ENCODE data around the gene APLF. TPM values are rescaled to one million over a fixed set of nuclear protein-coding genes. Genes with fewer than 3 reads are reported as not detected.
"Not testable (repeated sequence)": the region's sequence is repeated elsewhere in the genome, so short reads cannot be mapped to it uniquely, and the experiment has no call there.

APLF gene
- total RNA-seq, 1 experiment from 2014 or later, result 4.5 TPM

DNA sequence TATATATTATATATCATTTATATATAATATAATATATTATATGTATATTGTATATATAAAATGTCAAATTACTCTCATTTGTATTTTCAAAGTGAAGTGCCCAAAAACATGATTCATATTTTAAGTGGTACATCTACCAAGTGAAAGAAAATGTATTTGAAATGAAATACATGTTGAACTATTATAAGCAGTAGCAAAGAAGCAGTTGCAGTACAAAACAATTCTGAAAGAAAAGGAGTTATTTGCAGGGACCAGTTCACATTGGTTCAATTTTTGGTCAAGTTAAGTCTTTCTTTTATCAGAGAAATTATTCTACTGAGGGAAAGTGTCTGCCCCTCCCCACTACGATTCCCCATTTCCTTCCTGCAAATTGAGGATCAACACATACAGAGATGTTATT is 51.9 kb downstream of the APLF start:
- H3K36me3 Mint-ChIP-seq (ENCODE audit: insufficient read depth, unreplicated experiment), result no peaks in the 10 kb centered on the region
- CTCF ChIA-PET, result no interaction called here
- H3K27me3 Mint-ChIP-seq (ENCODE audit: unreplicated experiment), result no peaks in the 10 kb centered on the region
- TF ChIP-seq, protein P1, sequence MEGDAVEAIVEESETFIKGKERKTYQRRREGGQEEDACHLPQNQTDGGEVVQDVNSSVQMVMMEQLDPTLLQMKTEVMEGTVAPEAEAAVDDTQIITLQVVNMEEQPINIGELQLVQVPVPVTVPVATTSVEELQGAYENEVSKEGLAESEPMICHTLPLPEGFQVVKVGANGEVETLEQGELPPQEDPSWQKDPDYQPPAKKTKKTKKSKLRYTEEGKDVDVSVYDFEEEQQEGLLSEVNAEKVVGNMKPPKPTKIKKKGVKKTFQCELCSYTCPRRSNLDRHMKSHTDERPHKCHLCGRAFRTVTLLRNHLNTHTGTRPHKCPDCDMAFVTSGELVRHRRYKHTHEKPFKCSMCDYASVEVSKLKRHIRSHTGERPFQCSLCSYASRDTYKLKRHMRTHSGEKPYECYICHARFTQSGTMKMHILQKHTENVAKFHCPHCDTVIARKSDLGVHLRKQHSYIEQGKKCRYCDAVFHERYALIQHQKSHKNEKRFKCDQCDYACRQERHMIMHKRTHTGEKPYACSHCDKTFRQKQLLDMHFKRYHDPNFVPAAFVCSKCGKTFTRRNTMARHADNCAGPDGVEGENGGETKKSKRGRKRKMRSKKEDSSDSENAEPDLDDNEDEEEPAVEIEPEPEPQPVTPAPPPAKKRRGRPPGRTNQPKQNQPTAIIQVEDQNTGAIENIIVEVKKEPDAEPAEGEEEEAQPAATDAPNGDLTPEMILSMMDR (IDR thresholded peaks at IDR 0.05; ENCODE audit: unreplicated experiment), result no peak
- no peak for DNase-seq
- intact Hi-C loops (cut with micrococcal nuclease; ENCODE audit: unreplicated experiment), result no loop called here
- no TSS peak for BruUV-seq (replicated peaks)
- no peak overlapping the region for H3K27ac Mint-ChIP-seq (ENCODE audit: unreplicated experiment)
- H3K4me1 Mint-ChIP-seq (ENCODE audit: low read depth, unreplicated experiment), result peaks cover 8% of the 10 kb centered on the region
- no peak overlapping the region for H3K4me3 Mint-ChIP-seq (ENCODE audit: low read depth, unreplicated experiment)
- no peaks in the 10 kb centered on the region for H3K9me3 Mint-ChIP-seq (ENCODE audit: low read depth, unreplicated experiment)

DNA sequence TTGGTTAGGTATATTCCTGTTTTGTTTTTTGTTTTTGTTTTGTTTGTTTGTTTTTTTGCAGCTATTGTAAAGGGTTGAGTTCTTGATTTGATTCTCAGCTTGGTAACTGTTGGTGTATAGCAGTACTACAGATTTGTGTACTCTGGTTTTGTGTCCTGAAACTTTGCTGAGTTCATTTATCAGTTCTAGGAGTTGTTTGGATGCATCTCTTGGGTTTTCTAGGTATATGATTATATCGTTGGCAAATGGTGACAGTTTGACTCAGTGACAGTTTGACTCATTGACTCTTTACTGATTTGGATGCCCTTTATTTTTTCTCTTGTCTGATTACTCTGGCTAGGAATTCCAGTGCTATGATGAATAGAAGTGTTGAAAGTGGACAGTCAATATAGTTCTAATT is 53.7 kb downstream of the APLF start:
- Mint-ChIP-seq H3K27me3 (ENCODE audit: unreplicated experiment) (no peaks in the 10 kb centered on the region), H3K27ac (ENCODE audit: unreplicated experiment) (no peak overlapping the region), H3K36me3 (ENCODE audit: insufficient read depth, unreplicated experiment) (no peaks in the 10 kb centered on the region), H3K4me1 (ENCODE audit: low read depth, unreplicated experiment) (no peaks in the 10 kb centered on the region), H3K4me3 (ENCODE audit: low read depth, unreplicated experiment) (no peak overlapping the region), H3K9me3 (ENCODE audit: low read depth, unreplicated experiment) (peaks cover 3% of the 10 kb centered on the region)
- TF ChIP-seq, protein P1 (IDR thresholded peaks at IDR 0.05; ENCODE audit: unreplicated experiment), result no peak
- CTCF ChIA-PET, result no interaction called here
- no TSS peak for BruUV-seq (replicated peaks)
- no peak for DNase-seq
- intact Hi-C loops (cut with micrococcal nuclease; ENCODE audit: unreplicated experiment), result loop anchor here (5.0 kb wide), 1 partner anchor 484 kb away; no protein-coding TSS in a partner anchor

DNA sequence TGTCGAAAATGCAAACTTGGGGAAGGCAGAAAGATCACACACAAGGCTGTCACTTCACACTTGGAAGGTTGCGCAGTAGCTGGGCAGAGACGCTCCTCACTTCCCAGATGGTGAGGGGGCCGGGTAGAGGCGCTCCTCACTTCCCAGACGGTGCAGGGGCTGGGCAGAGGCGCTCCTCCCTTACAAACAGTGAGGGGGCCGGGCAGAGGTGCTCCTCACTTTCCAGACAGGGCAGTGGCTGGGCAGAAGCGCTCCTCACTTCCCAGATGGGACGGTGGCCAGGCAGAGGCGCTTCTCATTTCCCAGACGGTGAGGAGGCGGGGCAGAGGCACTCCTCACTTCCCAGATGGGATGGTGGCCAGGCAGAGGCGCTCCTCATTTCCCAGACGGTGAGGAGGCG is 59.6 kb downstream of the APLF start:
- H3K27me3 Mint-ChIP-seq (ENCODE audit: unreplicated experiment); BruUV-seq (replicated peaks); H3K4me1 Mint-ChIP-seq (ENCODE audit: low read depth, unreplicated experiment); intact Hi-C loops (cut with micrococcal nuclease; ENCODE audit: unreplicated experiment); CTCF ChIA-PET; H3K36me3 Mint-ChIP-seq (ENCODE audit: insufficient read depth, unreplicated experiment); H3K9me3 Mint-ChIP-seq (ENCODE audit: low read depth, unreplicated experiment); H3K4me3 Mint-ChIP-seq (ENCODE audit: low read depth, unreplicated experiment); H3K27ac Mint-ChIP-seq (ENCODE audit: unreplicated experiment); DNase-seq: not testable (repeated sequence)

DNA sequence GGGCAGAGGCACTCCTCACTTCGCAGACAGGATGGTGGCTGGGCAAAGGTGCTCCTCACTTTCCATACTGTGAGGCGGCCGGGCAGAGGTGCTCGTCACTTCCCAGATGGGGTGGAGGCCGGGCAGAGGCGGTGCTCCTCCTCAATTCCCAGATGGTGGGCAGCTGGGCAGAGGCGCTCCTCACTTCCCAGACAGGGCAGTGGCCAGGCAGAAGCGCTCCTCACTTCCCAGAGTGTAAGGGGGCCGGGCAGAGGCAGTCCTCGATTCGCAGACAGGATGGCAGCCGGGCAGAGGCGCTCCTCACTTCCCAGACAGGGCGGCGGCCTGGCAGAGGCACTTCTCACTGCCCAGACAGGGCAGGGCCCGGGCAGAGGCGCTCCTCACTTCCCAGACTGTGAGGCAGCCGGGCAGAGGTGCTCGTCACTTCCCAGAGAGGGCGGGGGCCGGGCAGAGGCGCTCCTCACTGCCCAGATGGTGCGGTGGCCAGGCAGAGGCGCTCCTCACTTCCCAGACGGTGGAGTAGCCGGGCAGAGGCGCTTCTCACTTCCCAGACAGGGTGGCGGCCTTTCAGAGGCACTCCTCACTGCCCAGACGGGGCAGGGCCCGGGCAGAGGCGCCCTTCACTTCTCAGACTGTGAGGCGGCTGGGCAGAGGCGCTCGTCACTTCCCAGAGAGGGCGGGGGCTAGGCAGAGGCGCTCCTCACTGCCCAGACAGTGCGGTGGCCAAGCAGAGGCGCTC is 60.1 kb downstream of the APLF start:
- H3K4me3 Mint-ChIP-seq (ENCODE audit: low read depth, unreplicated experiment); BruUV-seq (replicated peaks); intact Hi-C loops (cut with micrococcal nuclease; ENCODE audit: unreplicated experiment); H3K27ac Mint-ChIP-seq (ENCODE audit: unreplicated experiment); H3K9me3 Mint-ChIP-seq (ENCODE audit: low read depth, unreplicated experiment); H3K27me3 Mint-ChIP-seq (ENCODE audit: unreplicated experiment); DNase-seq; H3K36me3 Mint-ChIP-seq (ENCODE audit: insufficient read depth, unreplicated experiment); H3K4me1 Mint-ChIP-seq (ENCODE audit: low read depth, unreplicated experiment); CTCF ChIA-PET: not testable (repeated sequence)

DNA sequence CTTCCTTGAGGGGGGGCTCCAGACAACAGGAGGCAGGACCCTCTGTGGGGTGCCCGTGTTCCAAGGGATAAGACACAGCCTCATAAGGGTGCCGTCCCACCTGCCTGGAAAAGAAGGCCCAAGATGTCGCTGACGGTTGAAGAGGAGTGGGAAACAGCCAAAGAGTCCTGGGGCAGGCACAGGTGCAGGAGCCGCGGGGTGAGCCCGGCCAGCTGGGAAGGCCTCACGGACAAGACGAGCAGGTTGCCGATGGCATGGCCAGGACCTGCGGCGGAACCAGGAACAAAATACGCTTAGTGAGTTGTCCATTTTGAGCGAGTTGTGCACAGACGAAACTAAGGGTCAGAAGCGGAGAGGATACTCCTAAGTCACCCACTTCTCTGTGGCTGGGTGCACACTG is 61.8 kb downstream of the APLF start:
- BruUV-seq (replicated peaks); H3K9me3 Mint-ChIP-seq (ENCODE audit: low read depth, unreplicated experiment); H3K4me3 Mint-ChIP-seq (ENCODE audit: low read depth, unreplicated experiment); CTCF ChIA-PET; H3K27me3 Mint-ChIP-seq (ENCODE audit: unreplicated experiment); H3K4me1 Mint-ChIP-seq (ENCODE audit: low read depth, unreplicated experiment); DNase-seq; intact Hi-C loops (cut with micrococcal nuclease; ENCODE audit: unreplicated experiment); H3K27ac Mint-ChIP-seq (ENCODE audit: unreplicated experiment); H3K36me3 Mint-ChIP-seq (ENCODE audit: insufficient read depth, unreplicated experiment): not testable (repeated sequence)

DNA sequence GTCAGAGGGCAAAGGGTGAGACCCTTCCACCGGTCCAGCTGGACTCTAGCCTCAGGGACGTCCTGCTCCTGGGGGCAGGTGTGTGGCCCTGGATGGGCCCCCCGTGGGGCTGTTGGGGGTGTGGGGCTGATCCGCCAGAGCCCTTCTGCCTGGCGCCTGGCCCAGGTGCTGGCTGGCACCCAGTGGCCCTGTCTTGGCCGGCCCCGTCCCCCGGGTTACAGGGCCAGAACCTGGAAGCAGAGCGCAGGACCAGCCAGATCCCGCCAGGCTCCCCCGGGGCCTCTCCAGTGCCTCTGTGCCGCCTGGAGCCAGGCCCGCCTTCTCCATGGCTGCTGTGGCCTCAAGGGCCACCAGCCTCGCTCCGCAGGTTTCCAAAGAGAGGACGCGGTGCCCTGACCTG is 62.3 kb downstream of the APLF start:
- CTCF ChIA-PET; H3K27me3 Mint-ChIP-seq (ENCODE audit: unreplicated experiment); BruUV-seq (replicated peaks); H3K27ac Mint-ChIP-seq (ENCODE audit: unreplicated experiment); H3K4me3 Mint-ChIP-seq (ENCODE audit: low read depth, unreplicated experiment); H3K4me1 Mint-ChIP-seq (ENCODE audit: low read depth, unreplicated experiment); DNase-seq; H3K9me3 Mint-ChIP-seq (ENCODE audit: low read depth, unreplicated experiment); H3K36me3 Mint-ChIP-seq (ENCODE audit: insufficient read depth, unreplicated experiment); intact Hi-C loops (cut with micrococcal nuclease; ENCODE audit: unreplicated experiment): not testable (repeated sequence)
